HCT116 (cell line): ENCODE data around the gene SELE. TPM values are rescaled to one million over a fixed set of nuclear protein-coding genes. Genes with fewer than 3 reads are reported as not detected.

Experiments
- ATAC-seq: fragments of 200-7000 bp; cut with Tn5 transposase; 2 replicates; pipeline ENCODE4 v1.9.1; 2020; ENCODE audit warnings: mild to moderate bottlenecking, moderate library complexity
- BruUV-seq: library from RNA; stranded (reverse); fragments of 400-500 nt; replicated peaks from 2 replicates; lab custom pipeline; 2021; lab: Mats Ljungman, UMichigan
- CTCF ChIA-PET: fragments of 300-600 bp; sonication (Branson Sonifier 250); formaldehyde crosslinking; loops from one replicate; lab custom pipeline; 2021; ENCODE audit warnings: antibody characterized with exemption; lab: Charles Lee
- POLR2A ChIA-PET: fragments of 300-600, 350-600 bp; sonication (Branson Sonifier 250); formaldehyde crosslinking; loops from one replicate; lab custom pipeline; 2021; ENCODE audit warnings: antibody characterized with exemption; lab: Charles Lee
- RAD21 ChIA-PET, 2 experiments: fragments of 300-600 bp; sonication (Branson Sonifier 250); formaldehyde crosslinking; loops; one replicate each; lab custom pipeline; 2023; ENCODE audit warnings: low total read pairs in 2 of 2; ENCODE audit not compliant: uncharacterized antibody in 2 of 2, unreplicated experiment in 2 of 2, low non-redundant PET in 1 of 2; lab: Charles Lee
- DNase-seq: peaks from one replicate; pipeline ENCODE4 v3.0.0-alpha.2; 2010; ENCODE audit warnings: low read depth, low spot score
- H2AFZ ChIP-seq: fragments of 200-600 bp; shearing (Covaris generic), sonication (generic); 2 replicates; pipeline ENCODE4 v1.6.1; 2017; ENCODE audit warnings: low read depth, mixed run types, mixed read lengths, antibody characterized with exemption, low read length; ENCODE audit not compliant: poor library complexity, severe bottlenecking
- H3K27ac ChIP-seq: 2 replicates; pipeline ENCODE4 v1.5.1; 2012; ENCODE audit warnings: low read depth, low read length
- H3K27me3 ChIP-seq: fragments of 200-600 bp; sonication (generic); 2 replicates; pipeline ENCODE4 v1.6.1; 2016; ENCODE audit warnings: mixed run types, low read length, mixed read lengths; ENCODE audit not compliant: insufficient read depth
- H3K36me3 ChIP-seq, 2 experiments: fragments of 200-500 bp in 1 of 2; fragments of 200-600 bp in 1 of 2; sonication (Bioruptor generic) in 1 of 2; sonication (generic) in 1 of 2; 2 replicates each; pipeline versions ENCODE4 v1.5.1 to v1.6.1; 2014 to 2016; ENCODE audit warnings: low read length in 2 of 2, inconsistent platforms in 1 of 2, mixed read lengths in 1 of 2, mixed run types in 1 of 2; ENCODE audit not compliant: insufficient read depth in 2 of 2, control insufficient read depth in 1 of 2
- H3K4me1 ChIP-seq, 2 experiments: fragments of 200-600 bp in 1 of 2; sonication (generic) in 1 of 2; 2 replicates each; pipeline versions ENCODE4 v1.5.1 to v1.6.1; 2012 to 2017; ENCODE audit warnings: low read length in 2 of 2, inconsistent platforms in 1 of 2, mild to moderate bottlenecking in 1 of 2, mixed read lengths in 1 of 2, mixed run types in 1 of 2, moderate library complexity in 1 of 2; ENCODE audit not compliant: insufficient read depth in 2 of 2, control insufficient read depth in 1 of 2
- H3K4me2 ChIP-seq: fragments of 200-600 bp; sonication (generic); 2 replicates; pipeline ENCODE4 v1.6.1; 2017; ENCODE audit warnings: mixed run types, low read length, mixed read lengths
- H3K4me3 ChIP-seq, 2 experiments: fragments of 200-600 bp in 1 of 2; sonication (generic) in 1 of 2; replicated peaks in 1 of 2; 2 replicates each; pipeline ENCODE4 v1.5.1; 2011 to 2016; ENCODE audit warnings: low read length in 2 of 2, control low read depth in 1 of 2, low read depth in 1 of 2, mild to moderate bottlenecking in 1 of 2, mixed read lengths in 1 of 2, mixed run types in 1 of 2
- H3K79me2 ChIP-seq: fragments of 200-600 bp; sonication (generic); 2 replicates; pipeline ENCODE4 v1.6.1; 2017; ENCODE audit warnings: mild to moderate bottlenecking, mixed run types, low read length, moderate library complexity, mixed read lengths; ENCODE audit not compliant: insufficient read depth
- H3K9ac ChIP-seq: fragments of 200-600 bp; sonication (generic); 2 replicates; pipeline ENCODE4 v1.6.1; 2016; ENCODE audit warnings: low read length, mixed read lengths
- H3K9me2 ChIP-seq: fragments of 200-600 bp; sonication (generic), shearing (Covaris generic); 2 replicates; pipeline ENCODE4 v1.6.1; 2017; ENCODE audit warnings: mixed run types, mild to moderate bottlenecking, moderate library complexity; ENCODE audit not compliant: insufficient read depth
- H3K9me3 ChIP-seq, 2 experiments: fragments of 200-500 bp in 1 of 2; fragments of 200-600 bp in 1 of 2; sonication (Bioruptor generic) in 1 of 2; sonication (generic) in 1 of 2; 2 replicates each; pipeline ENCODE4 v1.6.1; 2014 to 2017; ENCODE audit warnings: low read length in 2 of 2, mixed read lengths in 2 of 2, inconsistent platforms in 1 of 2, low read depth in 1 of 2, mild to moderate bottlenecking in 1 of 2, mixed run types in 1 of 2, moderate library complexity in 1 of 2; ENCODE audit not compliant: control insufficient read depth in 1 of 2, insufficient read depth in 1 of 2
- H4K20me1 ChIP-seq: fragments of 200-600 bp; sonication (generic), shearing (Covaris generic); 2 replicates; pipeline ENCODE4 v1.6.1; 2017; ENCODE audit warnings: mixed run types, mild to moderate bottlenecking, moderate library complexity; ENCODE audit not compliant: insufficient read depth
- EZH2phosphoT487 ChIP-seq: fragments of 200-600 bp; IDR thresholded peaks from 2 replicates; pipeline ENCODE4 v1.6.1; 2018; ENCODE audit warnings: antibody characterized with exemption, borderline replicate concordance
- JUND ChIP-seq: IDR thresholded peaks from 2 replicates; pipeline ENCODE4 v1.6.1; 2012
- POLR2AphosphoS5 ChIP-seq: IDR thresholded peaks from 2 replicates; pipeline ENCODE4 v1.6.1; 2011; ENCODE audit warnings: mild to moderate bottlenecking, low read depth, low read length, moderate library complexity
- intact Hi-C: fragments of 100-400 bp; cut with micrococcal nuclease; formaldehyde crosslinking; loops from 2 replicates; pipeline ENCODE4 v1.10.0; 2022
- total RNA-seq: library from RNA; stranded (reverse); gene quantifications from one replicate; pipeline ENCODE4 v1.2.1, GENCODE V29; 2021; ENCODE audit not compliant: unreplicated experiment
- TF ChIP-seq, protein P1 (sequence below), 3 experiments: fragments of 200-600 bp in 1 of 3; sonication (generic) in 1 of 3; IDR thresholded peaks in 2 of 3; conservative IDR thresholded peaks in 1 of 3; 2 replicates each; pipeline ENCODE4 v1.5.1; 2012 to 2017; ENCODE audit warnings: low read depth in 2 of 3, low read length in 2 of 3, antibody characterized with exemption in 1 of 3, borderline replicate concordance in 1 of 3, control low read depth in 1 of 3, mild to moderate bottlenecking in 1 of 3, mixed read lengths in 1 of 3, mixed run types in 1 of 3, moderate library complexity in 1 of 3; ENCODE audit not compliant: insufficient read depth in 1 of 3
- TF ChIP-seq, protein P2 (sequence below): IDR thresholded peaks from 2 replicates; pipeline ENCODE4 v1.6.1; 2012; ENCODE audit warnings: low read depth

SELE gene
- total RNA-seq, 1 experiment from 2014 or later: not detected

DNA sequence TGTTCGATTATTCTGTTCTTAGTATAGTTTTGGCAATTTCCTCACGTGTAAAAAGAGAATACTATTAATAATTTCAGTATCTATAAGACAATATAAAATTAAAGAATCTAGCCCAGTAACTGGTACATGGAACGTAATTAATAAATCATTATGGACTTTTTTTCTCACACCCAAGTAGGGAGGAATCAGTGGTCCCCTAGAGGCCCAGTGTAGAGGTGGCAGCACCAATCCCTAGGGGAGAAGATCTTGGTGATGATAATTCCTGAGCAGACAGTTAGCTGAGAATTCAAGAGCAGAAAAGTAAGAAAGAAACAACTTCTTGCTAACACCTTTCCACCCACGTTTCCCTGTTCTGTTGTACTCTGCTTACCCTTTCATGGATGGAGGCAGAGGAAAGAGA is 19.7 kb upstream of the SELE start:
- BruUV-seq: no TSS peak
- no peaks in the 10 kb centered on the region for H4K20me1 ChIP-seq

More for the DNA sequence above, 19.7 kb upstream of the SELE start:
- Histone ChIP-seq H3K9me3 (no peaks in the 10 kb centered on the region), H3K4me2 (no peak overlapping the region), H3K79me2 (no peaks in the 10 kb centered on the region), H3K4me3 (no peak overlapping the region), H3K9ac (no peak overlapping the region), H3K36me3 (no peaks in the 10 kb centered on the region), H2AFZ (no peak overlapping the region), H3K4me1 (no peaks in the 10 kb centered on the region), H3K27me3 (no peaks in the 10 kb centered on the region), H3K27ac (no peak overlapping the region), H3K9me2 (no peaks in the 10 kb centered on the region)
- RAD21 ChIA-PET: no interaction called here
- POLR2A ChIA-PET: no interaction called here
- intact Hi-C loops: no loop called here
- ATAC-seq (peak; percentile 40; the same call in 1 of the 2 replicates), DNase-seq (no peak)
- CTCF ChIA-PET: no interaction called here
- TF ChIP-seq, protein P1, sequence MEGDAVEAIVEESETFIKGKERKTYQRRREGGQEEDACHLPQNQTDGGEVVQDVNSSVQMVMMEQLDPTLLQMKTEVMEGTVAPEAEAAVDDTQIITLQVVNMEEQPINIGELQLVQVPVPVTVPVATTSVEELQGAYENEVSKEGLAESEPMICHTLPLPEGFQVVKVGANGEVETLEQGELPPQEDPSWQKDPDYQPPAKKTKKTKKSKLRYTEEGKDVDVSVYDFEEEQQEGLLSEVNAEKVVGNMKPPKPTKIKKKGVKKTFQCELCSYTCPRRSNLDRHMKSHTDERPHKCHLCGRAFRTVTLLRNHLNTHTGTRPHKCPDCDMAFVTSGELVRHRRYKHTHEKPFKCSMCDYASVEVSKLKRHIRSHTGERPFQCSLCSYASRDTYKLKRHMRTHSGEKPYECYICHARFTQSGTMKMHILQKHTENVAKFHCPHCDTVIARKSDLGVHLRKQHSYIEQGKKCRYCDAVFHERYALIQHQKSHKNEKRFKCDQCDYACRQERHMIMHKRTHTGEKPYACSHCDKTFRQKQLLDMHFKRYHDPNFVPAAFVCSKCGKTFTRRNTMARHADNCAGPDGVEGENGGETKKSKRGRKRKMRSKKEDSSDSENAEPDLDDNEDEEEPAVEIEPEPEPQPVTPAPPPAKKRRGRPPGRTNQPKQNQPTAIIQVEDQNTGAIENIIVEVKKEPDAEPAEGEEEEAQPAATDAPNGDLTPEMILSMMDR (IDR thresholded peaks at IDR 0.05 in 2 of 3, conservative IDR thresholded peaks at IDR 0.05 in 1 of 3; ENCODE audit: borderline replicate concordance in 1 of 3, insufficient read depth in 1 of 3, low read depth in 2 of 3, low read length in 2 of 3): 0 out of 6 replicates have a peak, but pooled peaks of 1 of the 3 experiments have one; percentile 20
- no peak for TF ChIP-seq POLR2AphosphoS5
- TF ChIP-seq, protein P2, sequence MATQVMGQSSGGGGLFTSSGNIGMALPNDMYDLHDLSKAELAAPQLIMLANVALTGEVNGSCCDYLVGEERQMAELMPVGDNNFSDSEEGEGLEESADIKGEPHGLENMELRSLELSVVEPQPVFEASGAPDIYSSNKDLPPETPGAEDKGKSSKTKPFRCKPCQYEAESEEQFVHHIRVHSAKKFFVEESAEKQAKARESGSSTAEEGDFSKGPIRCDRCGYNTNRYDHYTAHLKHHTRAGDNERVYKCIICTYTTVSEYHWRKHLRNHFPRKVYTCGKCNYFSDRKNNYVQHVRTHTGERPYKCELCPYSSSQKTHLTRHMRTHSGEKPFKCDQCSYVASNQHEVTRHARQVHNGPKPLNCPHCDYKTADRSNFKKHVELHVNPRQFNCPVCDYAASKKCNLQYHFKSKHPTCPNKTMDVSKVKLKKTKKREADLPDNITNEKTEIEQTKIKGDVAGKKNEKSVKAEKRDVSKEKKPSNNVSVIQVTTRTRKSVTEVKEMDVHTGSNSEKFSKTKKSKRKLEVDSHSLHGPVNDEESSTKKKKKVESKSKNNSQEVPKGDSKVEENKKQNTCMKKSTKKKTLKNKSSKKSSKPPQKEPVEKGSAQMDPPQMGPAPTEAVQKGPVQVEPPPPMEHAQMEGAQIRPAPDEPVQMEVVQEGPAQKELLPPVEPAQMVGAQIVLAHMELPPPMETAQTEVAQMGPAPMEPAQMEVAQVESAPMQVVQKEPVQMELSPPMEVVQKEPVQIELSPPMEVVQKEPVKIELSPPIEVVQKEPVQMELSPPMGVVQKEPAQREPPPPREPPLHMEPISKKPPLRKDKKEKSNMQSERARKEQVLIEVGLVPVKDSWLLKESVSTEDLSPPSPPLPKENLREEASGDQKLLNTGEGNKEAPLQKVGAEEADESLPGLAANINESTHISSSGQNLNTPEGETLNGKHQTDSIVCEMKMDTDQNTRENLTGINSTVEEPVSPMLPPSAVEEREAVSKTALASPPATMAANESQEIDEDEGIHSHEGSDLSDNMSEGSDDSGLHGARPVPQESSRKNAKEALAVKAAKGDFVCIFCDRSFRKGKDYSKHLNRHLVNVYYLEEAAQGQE: no peak
- no peak for TF ChIP-seq JUND
- no peak for TF ChIP-seq EZH2phosphoT487
